ENCODE measurements around the gene CASZ1. TPM values are rescaled to one million over a fixed set of nuclear protein-coding genes. Genes with fewer than 3 reads are reported as not detected.

CASZ1 gene
- total RNA-seq, 4 donors from 2014 or later: 0.88 to 6.8 (median 1.7) TPM

DNA sequence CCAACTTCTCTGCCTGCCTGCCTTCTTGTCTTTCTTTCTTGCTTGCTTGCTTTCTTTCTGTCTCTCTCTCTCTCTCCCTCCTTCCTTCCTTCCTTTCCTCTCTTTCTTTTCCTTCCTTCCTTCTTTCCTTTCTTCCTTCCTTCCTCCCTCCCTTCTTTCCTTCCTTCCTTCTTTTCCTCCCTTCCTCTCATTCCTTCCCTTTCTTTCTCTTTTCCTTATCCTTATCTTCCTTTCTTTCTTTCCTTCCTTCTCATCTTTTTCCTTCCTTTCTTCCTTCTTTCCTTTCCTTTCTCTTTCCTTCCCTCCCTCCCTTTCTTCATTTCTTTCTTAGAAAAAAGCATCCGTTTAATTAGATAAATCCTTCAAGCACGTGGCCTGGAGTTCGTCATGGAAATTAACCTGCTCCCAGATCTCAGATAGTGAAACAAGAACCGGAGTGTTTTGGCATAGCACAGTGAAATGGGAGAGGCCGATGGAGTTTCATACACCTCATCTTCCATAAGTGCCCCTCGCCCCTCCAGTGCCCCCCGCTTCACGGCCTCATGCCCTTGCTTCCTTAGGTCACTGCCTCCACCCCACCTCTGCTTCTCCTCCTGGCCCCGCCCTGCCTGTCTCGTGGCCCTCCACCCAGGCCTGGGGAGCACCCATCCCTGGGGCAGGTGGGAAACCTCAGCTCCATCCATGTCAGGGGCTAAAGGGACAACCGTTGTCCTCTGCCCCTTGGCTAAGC lies 11.3 kb downstream of the CASZ1 start:
- TF ChIP-seq, protein P1, sequence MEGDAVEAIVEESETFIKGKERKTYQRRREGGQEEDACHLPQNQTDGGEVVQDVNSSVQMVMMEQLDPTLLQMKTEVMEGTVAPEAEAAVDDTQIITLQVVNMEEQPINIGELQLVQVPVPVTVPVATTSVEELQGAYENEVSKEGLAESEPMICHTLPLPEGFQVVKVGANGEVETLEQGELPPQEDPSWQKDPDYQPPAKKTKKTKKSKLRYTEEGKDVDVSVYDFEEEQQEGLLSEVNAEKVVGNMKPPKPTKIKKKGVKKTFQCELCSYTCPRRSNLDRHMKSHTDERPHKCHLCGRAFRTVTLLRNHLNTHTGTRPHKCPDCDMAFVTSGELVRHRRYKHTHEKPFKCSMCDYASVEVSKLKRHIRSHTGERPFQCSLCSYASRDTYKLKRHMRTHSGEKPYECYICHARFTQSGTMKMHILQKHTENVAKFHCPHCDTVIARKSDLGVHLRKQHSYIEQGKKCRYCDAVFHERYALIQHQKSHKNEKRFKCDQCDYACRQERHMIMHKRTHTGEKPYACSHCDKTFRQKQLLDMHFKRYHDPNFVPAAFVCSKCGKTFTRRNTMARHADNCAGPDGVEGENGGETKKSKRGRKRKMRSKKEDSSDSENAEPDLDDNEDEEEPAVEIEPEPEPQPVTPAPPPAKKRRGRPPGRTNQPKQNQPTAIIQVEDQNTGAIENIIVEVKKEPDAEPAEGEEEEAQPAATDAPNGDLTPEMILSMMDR (IDR thresholded peaks at IDR 0.05; ENCODE audit: low read depth): no peak

DNA sequence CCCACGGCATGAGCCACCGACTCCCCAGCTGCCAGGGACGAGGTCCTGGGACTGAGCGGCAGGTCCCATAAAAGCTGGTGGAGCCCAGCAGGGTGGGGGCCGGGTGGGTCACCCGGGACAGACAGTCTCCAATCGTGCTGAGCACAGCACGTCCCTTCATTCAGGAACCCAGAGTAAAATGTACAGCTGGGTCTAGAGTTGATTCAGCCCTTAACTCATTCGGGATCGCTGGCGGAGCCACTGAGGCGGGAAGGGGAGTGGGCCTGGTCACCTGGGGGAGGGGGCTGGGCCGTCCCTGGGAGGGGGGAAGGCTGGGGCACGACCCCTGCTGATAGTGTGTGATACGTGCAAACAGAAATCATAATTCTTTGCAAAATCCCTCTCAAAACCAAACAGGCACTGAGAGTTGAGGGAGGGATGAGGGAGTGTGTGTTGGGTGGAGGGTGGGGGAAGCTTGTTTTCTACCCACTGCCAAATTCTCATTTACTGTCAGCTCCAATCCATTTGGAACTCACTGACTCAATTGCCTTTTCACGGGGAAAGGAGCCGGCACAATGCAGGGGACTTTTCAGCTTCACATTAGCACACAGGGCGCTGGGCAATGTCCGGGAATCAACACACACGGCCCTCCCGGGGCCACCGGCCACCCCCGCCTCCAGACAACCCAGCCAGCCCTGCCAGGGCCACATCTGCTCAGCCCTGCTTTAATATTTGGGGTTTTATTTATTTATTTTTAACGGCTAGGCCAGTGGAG lies 13.8 kb downstream of the CASZ1 start:
- TF ChIP-seq, protein P1 (IDR thresholded peaks at IDR 0.05; ENCODE audit: low read depth): no peak

DNA sequence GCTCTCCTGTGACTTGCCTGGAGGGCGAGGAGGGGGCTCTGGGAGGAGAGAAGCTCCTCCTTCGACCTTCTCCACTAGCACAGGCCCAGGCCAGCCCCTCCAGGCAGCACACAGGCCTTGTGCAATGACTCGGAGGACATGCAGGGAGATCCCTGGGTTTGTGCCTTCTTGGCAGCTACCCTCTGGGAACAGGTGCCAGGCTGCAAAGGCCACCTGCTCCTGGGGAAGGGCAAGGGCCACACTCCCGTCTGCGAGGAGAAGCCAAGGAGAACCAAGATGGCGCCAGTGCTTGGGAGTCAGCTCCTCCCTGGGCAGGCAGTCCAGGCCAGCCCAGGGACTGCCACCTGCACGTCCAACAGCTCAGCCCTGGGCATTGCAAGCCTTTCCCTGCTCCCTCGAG lies 15.3 kb downstream of the CASZ1 start:
- TF ChIP-seq, protein P1 (IDR thresholded peaks at IDR 0.05; ENCODE audit: low read depth): no peak

DNA sequence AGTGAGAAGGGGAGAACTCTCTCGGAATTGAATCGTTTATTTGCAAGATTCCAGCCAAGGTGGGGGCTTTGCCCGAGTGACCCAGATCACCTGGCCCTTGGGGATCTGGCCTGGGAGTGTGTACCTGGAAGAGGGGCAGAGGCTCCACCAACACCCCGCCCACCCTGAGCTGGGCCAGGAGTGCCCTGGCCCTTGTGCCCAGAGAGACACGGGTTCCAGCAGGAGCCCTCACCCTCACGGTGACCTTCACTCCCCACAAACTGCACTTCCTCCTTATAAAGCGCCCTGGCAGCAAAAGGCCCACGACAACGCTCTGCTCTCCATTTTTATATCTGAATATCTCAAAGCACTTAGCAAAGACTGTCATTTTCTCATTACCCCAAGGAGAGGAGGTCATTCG lies 16.6 kb downstream of the CASZ1 start:
- TF ChIP-seq, protein P1 (IDR thresholded peaks at IDR 0.05; ENCODE audit: low read depth): no peak

DNA sequence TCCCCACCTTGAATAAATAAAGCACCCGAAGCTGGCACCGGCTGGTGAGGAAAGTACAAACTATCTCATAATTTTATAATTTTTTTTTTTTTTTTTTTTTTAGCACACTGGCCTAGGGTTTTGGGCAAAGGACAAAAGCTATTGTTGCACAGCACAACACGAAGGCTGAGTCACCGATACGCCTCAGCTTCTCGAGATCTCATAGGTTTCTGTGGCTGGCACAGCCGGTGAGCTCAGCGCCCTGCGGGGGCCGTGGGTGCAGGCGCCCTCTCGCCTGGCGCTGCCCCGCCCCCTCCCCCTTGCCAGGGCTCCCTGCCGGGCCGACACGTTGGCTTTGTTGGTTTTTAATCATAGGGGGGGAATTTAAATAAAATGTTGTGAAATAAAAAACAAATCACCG lies 17.2 kb downstream of the CASZ1 start:
- TF ChIP-seq, protein P1 (IDR thresholded peaks at IDR 0.05; ENCODE audit: low read depth): no peak

DNA sequence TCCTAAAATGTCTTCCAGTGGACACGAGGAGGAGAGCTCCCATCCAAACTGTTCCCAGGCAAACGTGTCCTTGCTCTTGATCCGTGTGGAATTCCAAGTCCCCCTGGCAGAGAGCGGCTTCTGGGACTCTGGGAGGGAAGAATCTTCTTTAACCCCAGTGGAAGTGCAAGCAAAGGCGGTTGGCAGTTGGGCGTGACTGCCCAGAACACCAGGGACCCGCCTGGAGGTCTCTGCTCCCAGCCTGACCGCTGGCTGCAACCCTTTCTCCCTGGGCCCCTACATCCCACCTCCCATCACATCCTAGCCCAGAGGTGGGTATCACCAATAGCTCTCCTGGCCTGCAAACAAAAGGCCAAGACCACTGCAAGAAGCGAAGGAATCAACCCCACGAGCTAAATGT lies 17.8 kb downstream of the CASZ1 start:
- TF ChIP-seq, protein P1 (IDR thresholded peaks at IDR 0.05; ENCODE audit: low read depth): no peak

DNA sequence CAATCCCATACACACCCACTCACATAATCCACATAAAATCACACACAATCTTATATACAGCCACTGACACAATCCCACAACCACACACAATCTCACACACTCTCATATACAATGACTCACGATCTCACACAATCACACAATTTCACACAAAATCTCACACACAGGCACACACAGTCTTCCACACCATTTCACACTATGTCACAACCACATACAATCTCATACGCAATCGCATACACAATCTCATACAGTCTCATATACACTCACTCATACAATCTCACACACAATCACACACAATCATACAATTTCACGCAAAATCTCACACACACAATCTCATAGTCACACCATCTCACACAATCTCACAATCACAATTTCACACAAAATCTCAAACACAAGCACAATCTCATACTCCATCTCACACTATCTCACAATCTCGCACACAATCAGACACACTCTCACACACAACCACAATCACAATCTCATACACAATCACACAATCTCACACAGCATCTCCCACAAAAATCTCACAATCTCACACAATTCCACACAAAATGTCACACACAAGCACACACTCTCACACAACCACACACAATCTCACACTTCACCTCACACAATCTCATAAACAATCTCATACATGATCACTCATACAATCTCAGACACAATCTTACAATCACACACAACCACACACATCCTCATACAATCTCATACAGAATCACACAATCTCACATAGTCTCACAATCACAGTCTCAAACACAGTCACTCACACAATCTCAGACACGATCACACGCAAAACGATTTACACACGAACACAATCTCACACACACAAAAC lies 18.5 kb downstream of the CASZ1 start:
- TF ChIP-seq, protein P1 (IDR thresholded peaks at IDR 0.05; ENCODE audit: low read depth): no peak
